OCI-M2 (cell line): Measurements from ENCODE around the gene AHDC1.

Source experiments
- DNase-seq: peaks from one replicate; lab custom pipeline; 2025; ENCODE audit not compliant: unreplicated experiment; lab: John Stamatoyannopoulos, UW

AHDC1 gene

GRCh38 chr1:27615346-27616192, 11.6 kb upstream of the AHDC1 start:
- no peak for DNase-seq

GRCh38 chr1:27614625-27615344, 10.8 kb upstream of the AHDC1 start:
- DNase-seq, result no peak

- no peak for DNase-seq
Measured at GRCh38 chr1:27614043-27614624, 10.2 kb upstream of the AHDC1 start.

- no peak for DNase-seq
Measured at GRCh38 chr1:27612718-27613117, 8.8 kb upstream of the AHDC1 start.

- no peak for DNase-seq
Measured at GRCh38 chr1:27611450-27611849, 7.5 kb upstream of the AHDC1 start.

GRCh38 chr1:27609618-27610240, 5.8 kb upstream of the AHDC1 start:
- no peak for DNase-seq

GRCh38 chr1:27609210-27609555, 5.2 kb upstream of the AHDC1 start:
- DNase-seq, result no peak

GRCh38 chr1:27607239-27607804, 3.4 kb upstream of the AHDC1 start:
- no peak for DNase-seq

- DNase-seq, result no peak
Measured at GRCh38 chr1:27606708-27607238, 2.8 kb upstream of the AHDC1 start.

- no peak for DNase-seq
Measured at GRCh38 chr1:27605796-27606707, 2.1 kb upstream of the AHDC1 start.

GRCh38 chr1:27605300-27605766, 1.4 kb upstream of the AHDC1 start:
- DNase-seq, result no peak

GRCh38 chr1:27604579-27605299, 795 bp upstream of the AHDC1 start:
- DNase-seq, result no peak

- DNase-seq, result no peak
Measured at GRCh38 chr1:27603309-27603680, 649 bp downstream of the AHDC1 start.

- no peak for DNase-seq
Measured at GRCh38 chr1:27602462-27603308, 1.3 kb downstream of the AHDC1 start.

GRCh38 chr1:27601771-27602461, 2.0 kb downstream of the AHDC1 start:
- no peak for DNase-seq

GRCh38 chr1:27601321-27601770, 2.6 kb downstream of the AHDC1 start:
- no peak for DNase-seq

- DNase-seq, result no peak
Measured at GRCh38 chr1:27600498-27601175, 3.3 kb downstream of the AHDC1 start.
